Spleen (tissue), 11 donors: Measurements from ENCODE around the gene PRKCH. TPM values are rescaled to one million over a fixed set of nuclear protein-coding genes. Genes with fewer than 3 reads are reported as not detected.
"Not testable (repeated sequence)": the region's sequence is repeated elsewhere in the genome, so short reads cannot be mapped to it uniquely, and the experiment has no call there.

Source experiments
- DNase-seq: peaks from one replicate; pipeline ENCODE4 v3.0.0-alpha.2; 2020
- H3K27ac ChIP-seq, 8 donors: fragments of 200-600 bp; sonication (generic) in 7 of 8; 1 replicate in 4 of 8; 2 replicates in 4 of 8; pipeline versions ENCODE4 v1.5.0 to v1.8.0; 2016 to 2021; ENCODE audit warnings: inconsistent platforms in 4 of 8, mild to moderate bottlenecking in 4 of 8, moderate library complexity in 1 of 8
- H3K27me3 ChIP-seq, 7 donors: fragments of 200-600 bp; sonication (generic) in 6 of 7; replicated peaks in 1 of 7; 1 replicate in 4 of 7; 2 replicates in 3 of 7; pipeline versions ENCODE4 v1.5.0 to v1.8.0; 2016 to 2021; ENCODE audit warnings: inconsistent platforms in 3 of 7, mild to moderate bottlenecking in 1 of 7
- H3K36me3 ChIP-seq, 6 donors: fragments of 200-600 bp; sonication (generic) in 5 of 6; 1 replicate in 4 of 6; 2 replicates in 2 of 6; pipeline versions ENCODE4 v1.5.0 to v1.8.0; 2016 to 2021; ENCODE audit warnings: inconsistent platforms in 2 of 6
- H3K4me1 ChIP-seq, 6 donors: fragments of 200-600 bp; sonication (generic) in 5 of 6; 1 replicate in 3 of 6; 2 replicates in 3 of 6; pipeline versions ENCODE4 v1.5.0 to v1.8.0; 2016 to 2021; ENCODE audit warnings: inconsistent platforms in 3 of 6
- H3K4me3 ChIP-seq, 8 donors: fragments of 200-600 bp; sonication (generic) in 7 of 8; 1 replicate in 4 of 8; 2 replicates in 4 of 8; pipeline versions ENCODE4 v1.5.0 to v1.8.0; 2016 to 2021; ENCODE audit warnings: inconsistent platforms in 4 of 8, mild to moderate bottlenecking in 4 of 8, moderate library complexity in 2 of 8
- H3K9me3 ChIP-seq, 8 donors: fragments of 200-600 bp; sonication (generic) in 7 of 8; 1 replicate in 4 of 8; 2 replicates in 4 of 8; pipeline versions ENCODE4 v1.5.0 to v1.8.0; 2016 to 2021; ENCODE audit warnings: inconsistent platforms in 4 of 8
- CTCF ChIP-seq, 11 experiments: fragments of 200-600 bp in 7 of 11; fragments of 450-650 bp in 4 of 11; sonication (generic) in 4 of 11; IDR thresholded peaks in 8 of 11; conservative IDR thresholded peaks in 3 of 11; 1 replicate in 7 of 11; 2 replicates in 4 of 11; pipeline versions ENCODE4 v1.4.0 to v1.8.0; 2016 to 2021; ENCODE audit warnings: antibody characterized with exemption in 11 of 11, inconsistent platforms in 4 of 11, mild to moderate bottlenecking in 1 of 11
- POLR2A ChIP-seq, 3 donors: fragments of 450-650 bp; IDR thresholded peaks; one replicate each; pipeline ENCODE4 v1.5.1; 2017; ENCODE audit warnings: antibody characterized with exemption in 3 of 3, mild to moderate bottlenecking in 1 of 3
- POLR2AphosphoS5 ChIP-seq, 3 donors: sonication (generic); formaldehyde crosslinking; IDR thresholded peaks; one replicate each; pipeline ENCODE4 v1.5.1; 2017; ENCODE audit warnings: antibody characterized with exemption in 3 of 3
- WGBS, 5 donors: extraction: QIAGEN DNeasy Blood & Tissue Kit in 3 of 5; methylation state at CpG; one replicate each; pipeline versions ENCODE4 v1.1.5 to v1.1.7; 2013 to 2018; 5-methylcytosine and 5-hydroxymethylcytosine counted together
- intact Hi-C: fragments of 100-400 bp; cut with DNase I; formaldehyde crosslinking; loops from one replicate; pipeline ENCODE4 v1.15.0; 2023; ENCODE audit warnings: low total_unique reads
- polyA plus RNA-seq, 3 donors: library from polyadenylated mRNA; stranded (reverse); fragments of 200-250 nt; gene quantifications; one replicate each; pipeline ENCODE4 v1.2.1, GENCODE V29; 2013
- total RNA-seq, 7 donors: library from RNA; depleted of rRNA in 3 of 7; stranded (reverse); fragments of >200 nt in 3 of 7; fragmentation: NEBNext Ultra II Directional in 4 of 7; extraction: Animal tissue kit (Norgen Biotek cat#: 25700) in 4 of 7; gene quantifications; one replicate each; pipeline versions ENCODE4 v1.1.0 to v1.2.1, GENCODE V29; 2016 to 2021
- donor health status: healthy with polysubstance abuse.
- donor health status: DM: no; HTN: no; CAD: no; lungs with moderate emphysema.
- donor health status: DM: no; HTN: no; CAD: no.
- donor health status: Bipolar disorder and iron deficiency.
- donor health status: healthy.
- donor health status: DM: no; HTN: no; CAD: no.
- donor health status: DM: yes; HTN: yes; CAD: no.

The PRKCH gene
- total and polyA plus RNA-seq, 10 donors = 10.0 to 184 (median 105) TPM

DNA sequence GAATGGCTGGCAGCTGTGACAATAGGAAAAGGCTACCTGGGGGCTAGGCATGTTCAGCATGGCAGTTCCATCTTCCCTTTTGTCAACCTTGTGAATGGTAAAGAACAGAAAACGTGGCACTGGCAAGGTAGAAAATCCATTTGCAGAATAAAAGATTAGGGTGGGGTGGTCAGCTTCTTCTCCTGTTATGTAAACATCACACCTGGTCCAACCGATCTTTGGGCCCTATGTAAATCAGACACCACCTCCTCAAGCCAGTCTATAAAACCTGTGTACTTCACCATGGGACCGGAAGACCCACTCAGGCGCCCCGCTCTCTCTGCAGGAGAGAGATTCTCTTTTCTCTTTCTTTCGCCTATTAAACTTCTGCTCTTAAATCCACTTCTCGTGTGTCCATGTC is 20.6 kb upstream of the PRKCH start:
- intact Hi-C loops = no loop called here
- WGBS, 5 donors = 86 to 92% (median 89%) methylated on average over 7 of the region's 7 CpGs
- TF ChIP-seq POLR2AphosphoS5 (IDR thresholded peaks at IDR 0.05) (no peak), POLR2A (IDR thresholded peaks at IDR 0.05) (no peak), CTCF (IDR thresholded peaks at IDR 0.05 in 8 of 11, conservative IDR thresholded peaks at IDR 0.05 in 3 of 11) (no peak)
- Histone ChIP-seq H3K36me3 (no peaks in the 10 kb centered on the region), H3K4me3 (no peak overlapping the region), H3K9me3 (peaks cover 0 to 17% (median 13%) of the 10 kb centered on the region in 8 donors), H3K27ac (no peak overlapping the region), H3K4me1 (peaks cover 0 to 15% (median 5%) of the 10 kb centered on the region in 6 donors), H3K27me3 (no peaks in the 10 kb centered on the region)
- no peak for DNase-seq

- 81 to 96% (median 92%) methylated on average over 2 of the region's 2 CpGs for WGBS, 5 donors
Observed at GRCh38 chr14:61304688-61305087, 16.7 kb upstream of the PRKCH start.

GRCh38 chr14:61308198-61308597 is 13.2 kb upstream of the PRKCH start:
- Histone ChIP-seq H3K4me3 (no peak overlapping the region), H3K4me1 (peaks cover 0 to 18% (median 2%) of the 10 kb centered on the region in 6 donors), H3K27me3 (no peaks in the 10 kb centered on the region), H3K36me3 (no peaks in the 10 kb centered on the region), H3K27ac (peak overlapping the region in 6 of 8 donors; percentile 66 to 80 (median 76)), H3K9me3 (peaks cover 0 to 51% (median 39%) of the 10 kb centered on the region in 8 donors)
- TF ChIP-seq POLR2AphosphoS5 (IDR thresholded peaks at IDR 0.05) = no peak
- no peak for TF ChIP-seq POLR2A (IDR thresholded peaks at IDR 0.05)
- TF ChIP-seq CTCF (IDR thresholded peaks at IDR 0.05 in 8 of 11, conservative IDR thresholded peaks at IDR 0.05 in 3 of 11) = no peak
- intact Hi-C loops = no loop called here
- WGBS, 5 donors = 15 to 26% (median 17%) methylated on average over 3 of the region's 3 CpGs
- DNase-seq = no peak

More at GRCh38 chr14:61304688-61305087, 16.7 kb upstream of the PRKCH start:
- Histone ChIP-seq H3K27me3 (no peaks in the 10 kb centered on the region), H3K4me3 (no peak overlapping the region), H3K36me3 (no peaks in the 10 kb centered on the region), H3K4me1 (peaks cover 0 to 18% (median 4%) of the 10 kb centered on the region in 6 donors), H3K9me3 (peaks cover 0 to 29% (median 20%) of the 10 kb centered on the region in 8 donors), H3K27ac (no peak overlapping the region)
- no peak for DNase-seq
- TF ChIP-seq CTCF (IDR thresholded peaks at IDR 0.05 in 8 of 11, conservative IDR thresholded peaks at IDR 0.05 in 3 of 11) (no peak), POLR2AphosphoS5 (IDR thresholded peaks at IDR 0.05) (no peak), POLR2A (IDR thresholded peaks at IDR 0.05) (no peak)
- intact Hi-C loops = no loop called here

DNA sequence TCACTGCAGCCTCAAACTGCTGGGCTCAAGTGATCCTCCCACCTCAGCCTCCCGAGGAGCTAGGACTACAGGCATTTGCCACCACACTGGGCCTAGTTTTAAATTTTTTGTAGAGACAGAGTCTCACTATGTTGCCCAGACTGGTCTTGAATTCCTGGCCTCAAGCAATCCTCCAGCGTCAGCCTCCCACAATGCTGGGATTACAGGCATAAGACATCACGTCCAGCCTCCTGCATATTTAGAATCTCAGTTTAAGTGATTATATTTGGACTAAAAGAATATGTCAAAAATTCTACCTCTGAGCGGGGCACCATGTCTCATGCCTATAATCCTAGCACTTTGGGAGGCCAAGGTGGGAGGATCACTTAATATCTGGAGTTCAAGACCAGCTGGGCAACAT is 12.7 kb upstream of the PRKCH start:
- Histone ChIP-seq H3K4me1 (peaks cover 0 to 18% (median 2%) of the 10 kb centered on the region in 6 donors), H3K27ac (peak overlapping the region in 7 of 8 donors; percentile 44 to 80 (median 73)), H3K9me3 (peaks cover 0 to 55% (median 41%) of the 10 kb centered on the region in 8 donors)
- DNase-seq, H3K4me3 ChIP-seq, H3K36me3 ChIP-seq, intact Hi-C loops, H3K27me3 ChIP-seq: not testable (repeated sequence)
- whole genome bisulfite sequencing, 5 donors = 66 to 82% (median 70%) methylated on average over 4 of the region's 4 CpGs
